Activated effector memory CD4-positive, alpha-beta T cell treated with anti-CD3 and anti-CD28 coated beads, Interleukin-2, amount 50 U/mL, for 16 hours (primary cell): Measurements from ENCODE around the gene FGGY.
"Not testable (repeated sequence)": the region's sequence is repeated elsewhere in the genome, so short reads cannot be mapped to it uniquely, and the experiment has no call there.

Experiments used
- DNase-seq: peaks from one replicate; pipeline ENCODE4 v3.0.0-alpha.2; 2020

FGGY gene

DNA sequence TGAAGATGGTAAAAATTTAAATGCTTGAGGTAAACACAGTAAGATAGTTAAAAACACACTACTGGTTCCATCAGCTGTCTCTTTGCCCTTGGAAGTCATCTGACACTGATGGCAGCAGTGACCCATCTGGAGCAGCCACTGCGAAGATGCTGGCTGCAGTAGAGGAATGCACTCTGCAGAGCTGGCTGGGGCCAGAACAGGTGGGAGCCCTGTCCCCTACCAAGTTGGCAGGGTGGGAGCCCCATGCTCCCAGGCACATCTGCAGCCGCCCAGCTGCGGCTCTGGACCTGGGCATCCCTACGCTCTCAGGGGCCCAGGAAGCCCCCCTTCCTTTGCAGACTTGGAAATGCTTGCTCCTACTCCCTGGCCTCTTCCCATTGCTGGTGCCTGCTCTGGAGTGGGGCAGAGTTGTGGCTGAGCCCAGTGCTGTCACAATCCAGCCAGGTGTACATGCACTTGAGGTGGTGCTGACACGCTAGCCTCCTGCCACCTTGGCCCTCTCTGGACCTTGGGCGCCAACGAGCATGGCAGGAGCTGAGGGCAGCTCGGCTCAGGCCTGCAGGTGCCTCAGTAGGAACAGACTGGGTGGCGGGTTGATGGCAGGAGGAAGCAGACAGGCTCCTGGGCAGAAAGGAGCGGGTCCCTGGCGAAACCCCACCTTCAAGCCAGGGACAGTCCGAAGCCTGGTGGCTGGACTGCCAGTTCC is 227.0 kb downstream of the FGGY start:
- no peak for DNase-seq

DNA sequence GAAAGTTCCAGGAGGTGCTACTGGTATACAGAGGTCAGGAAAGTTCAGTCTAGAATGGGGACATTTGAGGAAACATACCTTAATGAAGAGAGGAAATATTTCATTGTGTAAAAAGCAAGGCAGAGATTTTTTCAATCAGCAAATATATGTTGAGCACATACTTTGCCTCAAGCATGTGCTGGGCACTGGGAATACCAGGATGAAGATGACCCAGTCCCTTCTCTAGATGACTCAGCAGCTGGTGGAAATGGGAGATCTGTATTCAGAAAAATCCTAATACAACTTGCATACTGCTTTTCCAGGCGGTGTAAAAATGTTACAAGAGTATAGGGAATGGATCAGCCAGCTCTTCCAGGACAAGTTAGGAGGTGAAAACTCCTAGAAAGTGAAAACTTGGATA is 229.3 kb downstream of the FGGY start:
- no peak for DNase-seq

DNA sequence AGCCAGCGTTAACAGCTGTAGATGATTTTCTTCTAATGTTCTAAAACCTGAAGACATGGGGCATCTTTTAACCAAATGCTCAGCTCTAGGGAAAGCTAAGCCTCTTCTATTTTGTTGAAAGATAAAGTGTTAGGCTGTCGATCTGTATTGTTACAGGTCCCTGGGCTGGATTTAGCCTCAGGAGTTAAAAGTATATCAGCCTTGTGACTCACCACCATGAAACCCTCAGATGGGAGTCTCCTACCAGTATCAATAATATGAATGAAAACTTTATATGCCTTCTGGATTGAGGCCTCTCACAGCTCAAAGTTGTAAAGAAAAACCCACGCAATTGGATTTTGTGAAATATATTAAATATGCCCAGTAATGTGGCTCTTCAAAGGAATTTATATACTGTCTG is 231.6 kb downstream of the FGGY start:
- DNase-seq = no peak

DNA sequence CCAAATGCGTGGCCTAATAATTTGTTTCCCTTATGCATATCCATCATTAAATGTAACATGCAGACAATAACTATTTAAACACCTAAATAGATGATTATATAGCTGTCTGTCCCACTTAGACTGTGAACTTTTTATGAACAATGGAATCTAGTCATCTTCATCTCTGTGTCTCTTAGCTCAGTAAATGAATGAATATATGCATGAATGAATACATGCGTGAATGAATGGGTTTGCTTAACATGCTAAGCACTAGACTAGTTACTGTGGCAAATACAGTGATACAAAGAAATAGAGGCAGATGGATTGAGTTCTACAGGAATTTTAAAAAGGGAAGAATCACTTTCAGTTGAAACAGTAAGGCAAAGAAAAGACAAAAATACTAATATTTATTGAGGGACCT is 232.0 kb downstream of the FGGY start:
- DNase-seq = no peak

DNA sequence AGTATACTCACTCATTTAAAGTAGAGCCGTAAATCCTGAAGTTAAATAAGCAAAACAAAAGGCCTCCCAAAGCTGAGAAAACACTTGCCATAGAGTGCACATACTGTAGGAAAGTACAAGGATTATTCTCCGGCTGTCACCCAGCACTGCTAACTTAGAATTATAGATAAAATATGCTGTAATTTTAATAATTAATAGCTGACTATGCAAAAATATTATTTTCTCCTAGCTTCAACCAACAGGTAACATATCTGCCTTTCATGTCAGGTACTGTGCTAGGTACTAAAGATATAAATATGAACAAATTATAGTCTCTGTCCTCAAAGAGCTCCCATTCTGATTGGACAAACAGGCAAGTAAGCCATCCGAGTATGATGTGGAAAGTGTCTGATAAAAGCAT is 233.2 kb downstream of the FGGY start:
- no peak for DNase-seq

DNA sequence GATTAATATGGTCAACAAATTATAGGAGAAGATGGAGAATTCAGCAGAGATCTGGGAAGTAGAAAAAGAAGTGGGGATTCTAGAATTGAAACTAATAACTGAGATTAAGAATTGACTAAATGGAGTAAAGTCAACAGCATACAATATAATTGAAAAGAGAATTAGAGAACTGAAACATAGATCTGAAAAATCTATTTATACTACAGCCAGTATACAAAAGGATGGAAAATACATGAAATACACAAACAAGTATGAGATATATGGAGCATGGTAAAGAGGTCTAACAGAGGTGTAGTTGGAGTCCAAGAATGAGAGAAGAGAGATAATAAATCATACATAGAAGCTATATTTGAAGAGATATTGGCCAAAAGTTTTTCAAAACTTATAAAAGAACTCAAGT is 235.2 kb downstream of the FGGY start:
- no peak for DNase-seq

DNA sequence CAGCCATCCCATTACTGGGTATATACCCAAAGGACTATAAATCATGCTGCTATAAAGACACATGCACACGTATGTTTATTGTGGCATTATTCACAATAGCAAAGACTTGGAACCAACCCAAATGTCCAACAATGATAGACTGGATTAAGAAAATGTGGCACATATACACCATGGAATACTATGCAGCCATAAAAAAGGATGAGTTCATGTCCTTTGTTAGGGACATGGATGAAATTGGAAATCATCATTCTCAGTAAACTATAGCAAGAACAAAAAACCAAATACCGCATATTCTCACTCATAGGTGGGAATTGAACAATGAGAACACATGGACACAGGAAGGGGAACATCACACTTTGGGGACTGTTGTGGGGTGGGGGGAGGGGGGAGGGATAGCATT is 241.6 kb downstream of the FGGY start:
- DNase-seq = not testable (repeated sequence)

DNA sequence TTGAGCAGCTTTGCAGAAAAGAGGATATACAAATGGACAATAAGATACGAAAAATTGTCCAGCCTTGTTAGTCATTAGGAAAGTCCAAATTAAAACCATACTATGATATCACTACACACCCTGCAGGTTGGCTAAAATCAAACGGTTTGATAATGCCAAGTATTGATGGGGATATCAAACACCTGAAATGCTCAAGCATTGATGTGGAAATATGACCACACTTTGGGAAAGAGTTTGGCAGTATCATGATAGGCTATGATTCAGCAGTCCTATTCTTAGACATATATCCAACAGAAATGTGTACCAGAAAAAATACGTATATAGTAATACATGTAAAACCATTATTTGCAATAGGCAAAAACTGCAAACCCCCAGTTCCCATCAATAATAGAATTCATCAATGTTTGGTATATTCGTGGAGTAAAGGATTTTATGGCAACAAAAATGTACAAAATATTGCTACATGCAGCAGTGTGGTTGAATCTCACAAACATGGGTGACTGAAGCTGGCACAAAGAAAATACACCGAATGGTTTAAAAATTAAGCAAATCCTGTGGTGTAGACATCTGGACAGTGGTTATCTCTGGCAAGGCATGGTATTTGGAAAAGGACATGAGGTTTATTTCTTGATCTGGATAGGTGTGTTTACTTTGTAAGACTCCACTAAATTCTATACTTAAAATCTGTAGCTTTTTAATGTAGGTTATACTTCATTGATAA is 243.2 kb downstream of the FGGY start:
- DNase-seq = no peak

DNA sequence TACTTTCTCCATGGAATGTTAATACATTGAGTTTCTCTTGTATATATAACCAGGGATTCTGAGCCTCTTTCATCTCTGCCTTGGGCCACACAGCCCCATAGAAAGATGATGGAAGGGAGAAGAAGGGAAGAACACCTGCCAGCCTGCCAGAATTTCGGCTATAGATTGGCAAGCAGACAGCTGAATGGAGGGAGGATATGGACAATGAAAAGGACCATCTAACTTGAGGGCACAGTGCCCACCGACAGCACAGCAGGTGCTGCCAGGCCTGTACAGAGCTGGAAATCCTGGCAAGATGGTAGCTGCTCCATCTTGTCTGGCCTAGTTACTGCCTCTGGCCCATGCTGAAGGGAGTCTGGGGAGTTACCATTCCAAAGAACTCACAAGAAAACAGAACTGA is 244.3 kb downstream of the FGGY start:
- no peak for DNase-seq

DNA sequence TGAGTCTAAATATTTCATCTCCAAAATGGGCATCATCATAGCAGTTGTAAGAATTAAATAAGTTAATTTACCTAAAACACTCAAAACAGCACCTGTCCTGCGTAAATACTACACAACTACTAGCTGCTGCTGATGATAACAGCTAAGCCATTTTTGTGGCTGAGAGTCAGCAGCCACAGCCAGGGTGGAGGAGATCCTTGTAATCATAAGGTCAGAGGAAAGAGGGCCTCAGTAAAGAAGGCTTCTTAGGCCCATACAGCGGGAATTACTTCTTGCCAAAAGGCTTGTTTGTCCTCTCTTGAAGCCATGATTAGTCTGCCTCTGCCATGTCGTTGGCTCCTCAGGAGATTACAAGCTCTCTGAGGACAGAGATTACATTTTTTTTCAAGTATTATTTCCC is 245.0 kb downstream of the FGGY start:
- no peak for DNase-seq

DNA sequence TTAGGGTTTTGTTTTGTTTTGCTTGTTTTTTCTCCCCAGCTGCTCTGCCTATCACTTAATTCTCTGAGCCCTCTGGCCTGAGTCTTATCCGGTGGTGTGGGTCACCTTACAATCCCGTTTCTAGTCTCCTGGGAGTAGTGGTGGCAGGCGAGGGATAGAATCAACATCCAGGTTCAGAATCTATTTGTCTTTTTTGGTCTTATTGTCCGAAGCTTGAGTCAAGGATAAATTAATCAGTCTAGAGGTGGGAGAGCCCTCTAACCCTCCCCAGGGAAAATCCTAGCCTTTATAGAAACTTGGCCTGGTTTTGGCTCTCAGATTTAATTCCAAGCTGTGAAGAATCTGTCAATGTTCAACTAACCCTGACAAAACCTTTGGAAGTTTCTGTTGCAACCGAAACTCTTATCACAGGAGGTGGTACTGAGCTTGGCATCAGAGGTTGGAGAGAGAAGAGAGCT is 246.3 kb downstream of the FGGY start:
- DNase-seq = no peak

DNA sequence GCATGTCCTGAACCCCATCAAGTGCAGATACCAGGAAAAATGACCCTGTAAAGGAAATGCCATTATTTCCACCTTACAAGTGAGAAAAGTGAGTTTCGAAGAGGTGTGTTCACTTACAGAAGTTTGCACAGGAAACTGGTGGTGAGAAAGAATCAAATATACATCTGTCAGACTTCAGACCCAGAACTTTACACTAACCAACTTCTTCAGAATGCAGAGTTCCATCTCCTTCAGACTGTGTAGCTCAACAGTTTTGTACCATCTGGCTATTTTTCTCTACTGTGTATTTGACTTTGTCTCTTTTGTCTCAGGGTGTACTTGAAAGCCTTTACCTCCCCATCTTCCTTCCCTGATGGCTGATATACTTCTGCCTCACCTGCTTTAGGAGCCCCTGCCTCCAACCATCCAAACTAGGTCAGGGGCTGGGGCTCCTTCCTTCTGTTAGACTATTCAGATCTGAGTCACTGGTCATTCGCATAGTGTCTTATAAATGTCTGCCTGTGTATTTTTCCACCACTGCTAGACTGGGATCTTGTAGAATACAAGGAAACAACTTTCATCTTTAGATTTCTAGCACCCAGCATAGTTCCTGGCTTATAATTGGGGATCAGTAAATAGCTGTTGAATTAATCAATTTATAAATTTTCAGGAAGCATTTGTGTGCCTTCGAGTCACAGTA is 247.9 kb downstream of the FGGY start:
- no peak for DNase-seq

DNA sequence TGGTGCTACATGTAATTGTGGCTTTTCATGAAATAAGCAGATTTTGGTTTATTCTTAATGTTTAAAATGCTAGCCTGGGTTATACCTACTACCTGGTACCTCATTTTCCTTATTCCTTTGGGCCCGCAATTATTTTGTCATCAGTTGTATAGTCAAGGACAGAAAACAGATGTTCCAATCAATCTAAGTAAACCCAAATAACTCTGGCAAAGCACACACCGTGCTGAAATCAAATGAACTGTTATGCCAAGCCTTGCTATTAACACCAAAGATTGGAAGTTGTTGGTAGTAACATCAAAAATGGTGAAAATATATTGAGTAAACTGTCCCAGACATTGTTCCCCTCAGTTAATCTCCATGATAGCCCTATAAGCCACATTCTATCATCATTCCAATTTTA is 248.9 kb downstream of the FGGY start:
- no peak for DNase-seq

DNA sequence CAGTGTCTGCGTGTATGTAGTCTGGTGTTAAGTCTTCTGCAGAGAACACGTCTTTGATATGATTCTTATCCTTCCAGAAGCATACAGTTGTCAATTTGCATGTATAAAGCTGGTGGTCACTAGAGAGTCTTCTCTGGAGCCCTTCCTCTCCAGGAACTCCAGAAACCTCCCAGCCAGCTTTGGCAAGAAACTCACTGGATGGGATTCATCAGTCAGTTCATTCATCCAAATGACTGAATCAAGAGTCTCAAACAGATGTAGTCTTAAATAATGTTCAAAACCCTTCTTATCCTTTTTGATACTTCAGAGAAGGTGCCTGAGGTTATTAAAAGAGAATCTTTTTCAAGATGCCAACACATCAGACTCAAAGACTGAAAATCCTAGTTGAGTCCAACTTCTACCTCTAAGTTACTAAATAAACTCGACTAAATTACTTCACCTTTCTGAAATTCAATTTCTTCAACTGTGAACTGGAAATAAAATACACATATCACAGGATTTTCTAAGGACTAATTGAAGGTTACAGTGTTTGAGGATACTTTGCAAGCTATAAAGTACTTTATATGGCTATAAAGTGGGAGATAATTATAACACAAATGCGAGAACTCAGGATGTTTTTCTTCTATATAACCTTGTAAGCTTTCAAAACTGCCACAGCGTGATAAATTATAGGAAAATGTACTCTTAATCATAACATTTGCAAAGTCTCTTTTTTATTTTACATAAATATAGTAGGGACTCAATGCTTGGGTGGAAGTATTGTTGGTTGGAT is 252.4 kb downstream of the FGGY start:
- no peak for DNase-seq

DNA sequence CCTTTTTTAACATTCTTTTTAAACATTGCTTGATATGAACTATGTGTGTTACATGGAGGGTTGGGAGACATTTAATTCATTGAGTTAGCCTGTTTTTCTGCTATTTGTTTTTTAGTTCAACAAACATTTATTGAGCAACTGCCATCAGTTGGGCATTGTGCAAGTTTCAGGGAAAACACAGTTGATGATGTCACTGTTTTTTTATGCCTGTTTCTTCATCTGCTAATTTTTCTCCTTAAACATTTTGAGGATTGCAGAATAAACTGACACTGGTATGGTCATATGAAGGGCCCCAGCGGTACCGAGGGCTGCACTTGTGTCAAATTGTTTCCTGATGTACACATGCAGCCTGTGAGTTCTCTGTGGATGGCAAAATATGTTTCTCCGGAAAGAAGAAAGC is 253.0 kb downstream of the FGGY start:
- DNase-seq = no peak

DNA sequence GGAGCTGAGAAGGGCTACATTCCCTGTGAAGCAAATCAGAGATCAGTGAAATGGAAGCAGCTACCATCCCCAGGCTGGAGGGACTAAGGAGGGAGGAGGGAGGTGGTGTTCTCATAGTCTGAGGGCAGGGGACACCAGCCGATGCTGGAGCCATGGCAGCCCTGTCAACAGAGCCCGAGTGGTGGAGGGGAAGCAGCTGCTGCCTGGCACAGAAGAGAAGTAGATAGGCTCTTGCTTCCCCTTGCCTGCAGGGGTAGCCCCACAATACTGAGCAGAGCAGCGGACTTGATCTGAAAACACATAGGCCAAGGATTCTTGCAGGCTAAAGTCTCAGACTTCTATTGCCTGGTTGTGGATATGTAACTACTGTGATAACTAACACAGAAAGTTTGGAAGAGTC is 255.1 kb downstream of the FGGY start:
- no peak for DNase-seq

DNA sequence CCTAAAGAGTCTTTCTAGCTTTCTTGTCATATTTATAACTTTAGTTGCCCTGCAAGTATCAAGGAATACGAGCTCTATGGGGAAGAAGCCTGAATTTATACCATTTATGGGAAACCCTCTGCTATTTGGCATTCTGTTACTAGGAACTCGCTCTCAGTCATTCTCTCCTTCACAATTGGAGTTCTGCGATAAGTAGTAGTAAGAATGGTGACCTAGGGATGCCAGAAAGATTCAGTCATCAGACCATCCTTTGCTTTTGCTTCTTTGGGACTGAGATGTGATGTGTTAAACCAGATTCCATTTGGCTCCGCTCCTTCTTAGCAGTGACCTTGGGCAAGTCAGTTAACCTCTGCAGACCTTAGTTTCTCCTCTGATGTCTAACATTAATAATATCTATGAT is 256.5 kb downstream of the FGGY start:
- no peak for DNase-seq

DNA sequence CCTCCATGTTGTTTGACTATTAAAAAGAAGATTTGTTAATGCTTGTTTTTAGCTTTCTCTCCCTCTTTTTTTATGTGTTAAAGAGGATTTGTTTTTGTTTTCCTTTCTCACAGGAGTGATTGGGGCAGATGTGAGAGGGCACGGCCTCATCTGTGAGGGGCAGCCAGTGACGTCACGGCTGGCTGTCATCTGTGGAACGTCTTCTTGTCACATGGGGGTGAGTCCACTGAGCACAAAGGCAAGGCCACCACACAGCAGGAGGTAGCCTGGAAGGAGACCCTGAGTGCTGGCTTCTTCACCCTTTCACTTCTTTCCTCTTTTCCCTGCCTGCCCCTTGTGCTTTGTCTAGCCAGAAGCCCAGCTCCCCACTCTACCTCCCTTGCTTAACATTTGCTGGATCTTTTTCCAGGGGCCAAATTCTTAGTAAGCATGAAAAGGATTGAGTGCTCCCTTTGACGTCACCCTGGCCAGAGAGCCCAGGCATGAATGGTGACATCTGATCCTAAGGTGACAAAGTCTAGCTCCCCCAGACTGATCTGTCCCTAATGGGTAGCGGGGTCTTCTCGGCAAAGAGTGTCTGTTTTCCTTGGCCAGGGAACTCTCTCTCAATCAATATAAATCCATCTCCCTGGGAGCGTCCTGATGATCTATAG is 257.2 kb downstream of the FGGY start:
- DNase-seq = no peak

DNA sequence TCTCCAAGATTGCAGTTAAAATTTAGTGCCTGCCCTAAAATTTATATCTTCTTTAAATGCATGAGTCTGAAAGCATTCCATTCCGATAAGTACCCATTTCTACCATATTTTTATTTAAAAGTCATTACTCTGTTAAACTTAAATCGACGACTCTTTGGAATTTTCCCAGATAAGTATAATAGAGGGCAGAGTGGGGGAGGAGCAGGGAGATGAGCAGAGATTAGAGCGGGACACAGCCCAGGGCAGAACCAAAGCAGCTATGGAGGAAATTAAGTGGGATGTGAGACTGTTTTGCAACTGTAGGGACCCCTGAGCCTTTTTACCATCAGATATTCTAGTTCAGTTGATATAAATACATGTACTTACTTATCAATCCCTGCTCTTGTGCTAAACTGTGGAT is 257.9 kb downstream of the FGGY start:
- no peak for DNase-seq

DNA sequence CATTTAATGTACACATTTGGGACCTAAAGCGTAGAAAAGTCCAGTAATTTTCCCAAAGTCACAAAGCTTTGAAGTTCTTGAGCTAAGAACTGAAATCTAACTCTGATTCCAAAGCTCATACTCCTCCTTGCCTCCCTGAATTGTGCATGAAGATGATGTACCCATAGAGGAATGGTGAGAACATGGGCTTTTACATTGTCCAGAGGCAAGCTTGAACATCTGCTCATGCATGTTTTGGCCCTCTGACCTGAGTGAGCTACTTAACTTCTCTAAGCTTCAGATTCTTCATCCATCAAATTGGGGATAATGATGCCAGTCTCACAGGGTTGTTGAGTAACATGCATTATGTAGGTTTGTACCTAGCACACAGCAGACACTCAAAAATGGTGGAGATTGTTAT is 259.5 kb downstream of the FGGY start:
- no peak for DNase-seq

DNA sequence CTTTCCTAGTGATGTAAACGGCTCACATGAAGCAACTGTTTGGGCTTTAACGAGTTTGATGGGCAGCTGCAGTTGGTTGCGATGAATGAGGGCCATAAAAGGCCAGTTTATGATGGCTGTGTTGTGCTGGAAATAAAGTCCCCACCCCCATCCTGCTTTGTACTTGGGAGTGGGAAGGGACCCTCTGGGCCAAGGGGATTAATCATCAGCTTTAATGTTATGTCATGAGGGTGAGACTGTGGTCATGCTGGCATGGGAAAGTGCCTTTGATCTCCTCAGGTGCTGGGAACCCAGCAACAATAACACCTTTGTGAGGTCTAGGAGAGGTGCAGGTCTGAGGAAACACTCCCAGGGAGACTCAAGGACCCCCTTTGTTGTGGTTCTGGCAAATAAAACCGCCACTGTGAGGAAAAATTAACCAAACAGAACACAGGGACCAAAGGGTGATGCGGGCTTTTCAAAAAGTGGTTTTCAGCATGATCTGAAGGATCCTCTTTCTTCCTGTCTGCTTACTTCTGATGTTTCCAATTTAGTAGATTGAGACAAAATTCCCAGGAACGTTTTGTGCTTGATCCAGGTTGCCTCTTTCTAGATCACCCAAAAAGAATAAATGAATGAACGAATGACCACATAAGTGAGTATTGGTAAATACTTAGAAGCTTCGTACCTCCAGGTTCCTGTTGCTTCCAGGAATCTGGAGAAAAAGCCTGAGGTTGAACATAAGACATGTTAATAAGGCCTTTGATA is 260.1 kb downstream of the FGGY start:
- no peak for DNase-seq

DNA sequence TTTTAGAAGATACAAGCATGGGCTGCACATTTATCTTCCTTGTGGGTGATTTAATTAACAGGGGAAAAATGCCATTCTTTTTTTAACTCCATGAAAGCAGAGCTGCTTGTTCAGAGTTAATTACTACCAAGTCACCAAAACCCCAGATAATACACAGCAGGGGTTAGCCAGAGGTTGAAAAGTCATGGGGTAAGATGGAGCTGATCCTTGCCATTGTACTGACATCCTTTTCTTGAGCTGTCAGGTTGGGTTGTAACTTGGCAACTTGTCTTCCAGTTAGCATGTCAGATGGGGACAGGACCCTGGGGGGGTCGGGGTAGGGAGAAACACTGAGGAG is 260.6 kb downstream of the FGGY start:
- DNase-seq = no peak
